ENCODE results near the gene IER5L.

GRCh38 chr9:129142138-129142935 is 35.7 kb downstream of the IER5L start:
- no peak for TF ChIP-seq POLR2A (IDR thresholded peaks at IDR 0.05)
- TF ChIP-seq, protein P1, sequence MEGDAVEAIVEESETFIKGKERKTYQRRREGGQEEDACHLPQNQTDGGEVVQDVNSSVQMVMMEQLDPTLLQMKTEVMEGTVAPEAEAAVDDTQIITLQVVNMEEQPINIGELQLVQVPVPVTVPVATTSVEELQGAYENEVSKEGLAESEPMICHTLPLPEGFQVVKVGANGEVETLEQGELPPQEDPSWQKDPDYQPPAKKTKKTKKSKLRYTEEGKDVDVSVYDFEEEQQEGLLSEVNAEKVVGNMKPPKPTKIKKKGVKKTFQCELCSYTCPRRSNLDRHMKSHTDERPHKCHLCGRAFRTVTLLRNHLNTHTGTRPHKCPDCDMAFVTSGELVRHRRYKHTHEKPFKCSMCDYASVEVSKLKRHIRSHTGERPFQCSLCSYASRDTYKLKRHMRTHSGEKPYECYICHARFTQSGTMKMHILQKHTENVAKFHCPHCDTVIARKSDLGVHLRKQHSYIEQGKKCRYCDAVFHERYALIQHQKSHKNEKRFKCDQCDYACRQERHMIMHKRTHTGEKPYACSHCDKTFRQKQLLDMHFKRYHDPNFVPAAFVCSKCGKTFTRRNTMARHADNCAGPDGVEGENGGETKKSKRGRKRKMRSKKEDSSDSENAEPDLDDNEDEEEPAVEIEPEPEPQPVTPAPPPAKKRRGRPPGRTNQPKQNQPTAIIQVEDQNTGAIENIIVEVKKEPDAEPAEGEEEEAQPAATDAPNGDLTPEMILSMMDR (IDR thresholded peaks at IDR 0.05): no peak
